Epithelial cell of prostate (primary cell): Measurements from ENCODE around the gene GALNT1.

ENCODE experiments used
- DNase-seq: peaks from one replicate; pipeline ENCODE4 v3.0.0-alpha.2; 2011; ENCODE audit warnings: low read depth, low spot score
- H3K27ac ChIP-seq: fragments of 450-650 bp; 2 replicates; pipeline ENCODE4 v1.5.1; 2017; ENCODE audit warnings: mild to moderate bottlenecking

Gene GALNT1

DNA sequence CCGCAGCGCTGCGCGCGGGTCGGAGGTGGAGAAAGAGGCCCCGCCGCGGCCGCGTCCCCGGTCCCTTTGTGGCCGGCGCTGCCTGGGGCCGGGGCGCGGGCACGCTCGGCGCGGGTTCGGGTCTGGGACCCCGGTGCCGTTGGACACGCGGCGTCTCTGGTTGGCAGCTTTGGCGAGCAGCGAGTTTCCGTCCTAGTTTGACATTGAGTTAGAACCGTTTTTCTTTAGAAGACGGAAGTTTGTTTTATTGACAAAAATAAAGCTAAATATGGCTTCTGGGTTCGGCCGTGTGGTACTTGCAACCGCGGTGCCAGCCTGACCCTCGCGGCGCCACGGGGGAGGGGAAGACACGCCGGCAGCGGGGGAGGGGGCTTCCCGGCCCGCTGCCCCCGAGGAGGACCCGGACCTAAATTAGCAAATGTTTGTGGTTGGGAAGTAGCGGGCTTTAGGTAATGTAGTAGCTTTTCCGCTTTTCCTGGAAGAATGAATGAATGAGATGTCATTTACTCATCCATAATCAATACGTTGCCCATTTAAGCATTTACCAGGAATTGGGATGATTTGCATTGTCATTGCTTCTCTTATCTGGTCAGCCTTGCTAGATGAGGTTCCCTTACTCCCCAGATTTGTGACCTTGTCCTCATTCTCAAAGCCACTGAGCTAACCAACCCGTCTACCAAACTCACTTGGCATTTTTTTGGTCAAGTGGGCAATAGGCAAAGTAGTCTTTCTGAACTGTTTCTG is 530 bp downstream of the GALNT1 start:
- DNase-seq: no peak
- H3K27ac ChIP-seq: peak overlapping the region; percentile 22

DNA sequence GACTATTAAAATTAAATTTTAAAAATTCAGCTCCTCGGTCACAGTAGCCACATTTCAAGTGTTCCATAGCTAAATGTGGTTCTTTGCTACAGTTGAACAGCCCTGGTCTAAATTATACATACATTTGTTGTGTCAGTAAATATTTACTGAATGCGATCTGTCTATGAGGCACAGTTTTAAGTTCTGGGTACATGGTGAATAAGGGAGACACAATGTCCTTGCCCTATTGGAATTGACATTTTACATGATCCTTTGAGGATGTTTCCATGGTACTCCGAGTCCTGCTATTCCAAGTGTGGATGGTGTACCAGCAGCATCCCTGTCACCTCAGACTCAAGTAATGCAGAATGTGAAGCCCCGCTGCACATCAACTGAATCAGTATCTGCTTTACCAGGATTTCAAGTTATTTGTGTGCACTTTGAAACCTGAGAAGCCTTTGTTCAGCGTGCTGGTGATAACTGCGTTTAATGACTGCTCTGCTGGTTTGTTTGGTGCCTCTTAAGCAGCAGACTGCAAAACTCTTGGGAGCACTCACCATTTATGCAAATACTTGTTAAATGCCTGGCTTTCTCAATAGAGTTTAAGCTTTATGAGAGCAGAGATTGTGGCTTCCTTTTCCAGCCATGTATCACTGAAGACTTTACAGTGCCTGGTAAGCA is 1.5 kb downstream of the GALNT1 start:
- H3K27ac ChIP-seq: no peak overlapping the region
- DNase-seq: no peak

DNA sequence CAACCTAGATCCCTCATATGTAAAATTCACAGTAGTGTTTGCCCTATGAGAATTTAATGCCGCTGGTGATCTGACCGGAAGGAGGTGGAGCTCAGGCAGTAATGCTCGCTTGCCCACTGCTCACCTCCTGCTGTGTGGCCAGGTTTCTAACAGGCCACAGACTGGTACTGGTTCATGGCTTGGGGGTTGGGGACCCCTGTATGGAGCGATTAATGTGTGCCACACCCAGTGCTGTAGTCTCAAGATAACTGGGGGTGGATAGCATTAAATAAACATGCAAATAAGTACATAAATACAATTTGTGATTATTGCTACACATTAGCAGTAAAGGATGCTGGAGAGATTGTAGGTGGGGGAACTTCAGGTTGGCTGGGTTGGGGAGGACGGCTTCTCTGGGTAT is 3.2 kb downstream of the GALNT1 start:
- DNase-seq: no peak
- H3K27ac ChIP-seq: no peak overlapping the region

DNA sequence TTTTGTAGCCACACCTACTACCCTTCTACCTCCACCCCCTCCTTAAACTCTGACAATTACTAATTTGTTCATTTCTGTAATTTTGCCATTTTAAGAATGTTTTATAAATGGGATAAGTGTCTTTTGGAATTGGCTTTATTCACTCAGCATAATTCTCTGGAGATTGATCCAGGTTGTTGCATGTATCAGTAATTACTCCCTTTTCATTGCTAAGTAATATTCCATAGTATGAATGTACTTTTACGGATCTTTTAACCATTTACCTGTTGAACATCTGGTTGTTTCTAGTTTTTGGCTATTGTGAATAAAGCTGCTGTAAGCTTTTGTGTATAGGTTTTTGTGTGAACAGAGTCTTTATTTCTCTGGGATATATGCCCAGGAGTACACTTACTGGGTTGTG is 4.1 kb downstream of the GALNT1 start:
- no peak overlapping the region for H3K27ac ChIP-seq
- no peak for DNase-seq

DNA sequence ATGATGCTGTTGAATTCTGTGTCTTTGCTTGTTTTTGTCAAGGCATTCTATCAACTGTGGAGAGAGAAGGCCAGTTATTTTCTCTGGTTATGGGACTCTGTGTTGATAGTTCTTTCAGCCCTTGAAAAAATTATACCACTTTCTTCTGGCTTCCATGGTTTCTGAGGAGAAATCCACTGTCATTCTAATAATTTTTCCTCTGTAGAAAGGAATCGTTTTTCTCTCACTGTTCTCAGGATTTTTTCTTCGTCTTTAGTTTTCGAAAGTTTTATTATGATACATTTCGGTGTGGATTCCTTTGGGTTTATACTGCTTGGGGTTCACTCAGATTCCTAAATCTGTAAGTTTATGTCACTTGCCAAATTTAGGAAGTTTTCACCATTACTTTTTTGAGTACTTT is 6.6 kb downstream of the GALNT1 start:
- no peak overlapping the region for H3K27ac ChIP-seq
- DNase-seq: no peak

DNA sequence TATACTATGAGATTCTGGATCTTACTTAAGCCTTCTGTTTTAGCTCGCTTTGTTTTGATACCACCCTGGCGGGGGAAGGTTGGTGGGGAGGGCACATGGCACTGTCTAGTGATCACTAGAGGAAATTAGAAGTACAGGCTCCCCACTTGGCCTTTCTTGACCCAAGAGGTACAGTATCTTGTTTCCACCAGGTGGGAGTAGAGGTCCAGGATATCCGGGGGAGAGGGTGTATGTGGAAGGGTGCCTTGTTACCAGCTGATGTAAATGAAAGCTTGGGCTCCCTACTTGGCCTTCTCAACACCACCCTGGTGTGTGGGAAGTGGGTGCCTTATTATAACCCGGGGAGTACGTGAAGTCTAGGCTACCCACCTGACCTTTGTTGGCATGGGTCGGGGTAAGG is 7.5 kb downstream of the GALNT1 start:
- no peak overlapping the region for H3K27ac ChIP-seq
- no peak for DNase-seq

DNA sequence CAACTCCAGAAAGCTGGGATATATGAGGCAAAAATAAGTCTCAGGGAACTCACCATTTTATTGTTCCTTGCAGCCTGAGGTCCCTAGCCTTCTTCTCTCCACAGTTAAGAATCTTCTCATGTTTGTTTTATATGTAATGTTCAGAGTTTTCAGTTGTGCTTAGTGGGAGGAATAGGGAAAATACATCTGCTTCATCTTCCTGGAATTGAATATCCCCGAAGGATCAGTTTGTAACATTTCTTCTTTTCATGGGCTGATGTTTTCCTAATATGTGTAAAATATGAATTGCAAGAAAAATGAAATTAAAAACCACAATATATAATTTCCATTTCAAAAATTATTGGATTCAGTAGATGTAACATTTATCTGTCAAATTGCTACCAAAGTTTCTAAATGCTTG is 8.0 kb downstream of the GALNT1 start:
- no peak overlapping the region for H3K27ac ChIP-seq
- no peak for DNase-seq

DNA sequence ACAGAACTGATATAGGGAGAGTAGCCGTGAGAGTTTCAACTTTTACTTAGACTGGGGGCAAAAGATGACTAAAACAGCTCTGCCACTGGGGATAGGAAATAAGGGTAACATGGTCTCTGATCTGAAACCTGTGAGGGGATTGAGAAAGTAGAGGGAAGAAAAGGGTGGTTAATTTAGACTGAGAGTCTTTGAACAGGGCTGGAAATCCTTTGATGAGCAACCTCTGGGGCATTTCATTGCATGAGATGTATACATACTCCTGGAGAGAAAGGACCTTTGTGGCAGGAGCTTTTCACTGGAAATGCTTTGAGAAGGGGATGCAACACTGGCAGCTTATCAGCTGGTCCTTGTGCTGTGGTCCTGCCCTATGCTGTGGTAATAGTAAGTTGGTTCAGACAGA is 9.4 kb downstream of the GALNT1 start:
- H3K27ac ChIP-seq: no peak overlapping the region

DNA sequence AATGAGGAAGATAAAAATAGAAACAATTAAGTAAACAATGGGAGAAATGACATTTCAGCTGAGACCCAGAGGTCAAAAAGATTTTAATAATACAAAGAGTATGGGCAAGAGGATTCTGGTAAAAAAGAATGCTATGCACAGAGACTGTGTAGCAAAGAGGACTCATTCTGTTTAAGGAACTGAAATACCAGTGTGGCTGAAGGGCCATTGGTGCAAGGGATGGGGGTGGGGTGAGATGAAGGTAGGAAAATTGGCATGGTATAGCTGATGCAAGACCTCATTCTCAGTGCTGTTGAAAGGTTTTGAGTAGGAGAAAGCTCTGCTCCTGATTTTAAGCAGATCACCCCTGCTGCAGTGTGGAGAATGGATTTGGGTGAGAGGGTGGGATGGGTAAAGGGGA is 10.8 kb downstream of the GALNT1 start:
- no peak overlapping the region for H3K27ac ChIP-seq
- no peak for DNase-seq

More for the DNA sequence above, 9.4 kb downstream of the GALNT1 start:
- DNase-seq: no peak

DNA sequence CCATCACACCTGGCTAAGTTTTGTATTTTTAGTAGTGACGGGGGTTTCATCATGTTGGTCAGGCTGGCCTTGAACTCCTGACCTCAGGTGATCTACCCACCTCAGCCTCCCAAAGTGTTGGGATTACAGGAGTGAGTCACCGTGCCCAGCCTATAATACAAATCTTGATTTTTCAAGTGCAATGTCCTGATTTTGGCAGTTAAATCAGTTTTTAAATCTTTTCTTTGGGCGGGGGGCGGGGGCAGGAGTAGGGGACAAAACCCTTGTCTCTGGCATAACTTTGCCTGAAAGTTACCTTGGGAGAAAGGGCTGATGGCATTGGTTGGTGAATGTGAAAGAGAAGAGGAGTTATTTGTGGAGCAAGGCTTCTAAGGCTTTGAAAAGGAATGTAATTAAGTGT is 12.3 kb downstream of the GALNT1 start:
- H3K27ac ChIP-seq: no peak overlapping the region
- DNase-seq: no peak

DNA sequence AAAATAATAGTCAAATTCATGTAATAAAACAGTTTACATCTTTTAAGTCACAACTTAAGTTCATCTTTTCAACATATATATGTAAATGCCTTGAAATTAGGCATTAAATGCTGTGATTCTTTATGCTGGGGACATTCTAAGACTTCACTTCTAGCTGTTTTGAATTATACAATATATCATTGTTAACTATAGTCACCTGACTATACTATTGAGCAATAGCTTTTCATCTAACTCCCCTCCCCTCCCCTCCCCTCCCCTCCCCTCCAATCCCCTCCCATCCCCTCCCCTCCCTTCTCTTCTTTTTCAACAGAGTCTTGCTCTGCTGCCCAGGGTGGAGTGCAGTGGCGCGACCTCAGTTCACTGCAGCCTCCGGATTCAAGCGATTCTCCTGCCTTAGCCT is 16.2 kb downstream of the GALNT1 start:
- no peak for DNase-seq
- H3K27ac ChIP-seq: no peak overlapping the region

DNA sequence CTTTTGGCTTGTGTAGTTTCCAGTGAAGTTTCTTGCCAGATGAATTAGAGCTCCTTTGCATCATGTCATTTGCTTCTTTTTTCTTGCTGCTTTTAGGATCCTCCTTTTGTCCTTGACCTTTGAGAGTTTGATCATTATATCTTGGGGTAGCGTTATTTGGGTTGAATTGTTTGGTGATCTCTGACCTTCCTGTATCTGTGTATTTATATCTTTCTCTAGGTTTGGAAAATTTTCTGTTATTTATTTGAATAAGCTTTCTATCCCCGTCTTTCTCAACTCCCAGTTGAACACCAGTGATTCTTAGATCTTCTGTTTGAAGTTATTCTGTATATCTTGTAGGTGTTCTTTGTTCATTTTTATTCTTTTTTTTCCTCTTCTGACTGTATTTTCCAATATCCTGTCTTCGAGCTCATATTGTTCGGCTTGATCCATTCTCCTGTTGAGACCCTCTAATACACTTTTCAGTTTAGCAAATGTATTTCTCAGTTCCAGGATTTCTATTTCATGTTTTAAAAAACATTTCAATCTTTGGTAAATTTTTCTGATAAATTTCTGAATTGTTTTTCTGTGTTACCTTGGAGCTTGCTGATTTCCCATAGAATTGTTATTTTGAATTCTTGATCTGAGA is 20.8 kb downstream of the GALNT1 start:
- DNase-seq: no peak
- H3K27ac ChIP-seq: no peak overlapping the region

DNA sequence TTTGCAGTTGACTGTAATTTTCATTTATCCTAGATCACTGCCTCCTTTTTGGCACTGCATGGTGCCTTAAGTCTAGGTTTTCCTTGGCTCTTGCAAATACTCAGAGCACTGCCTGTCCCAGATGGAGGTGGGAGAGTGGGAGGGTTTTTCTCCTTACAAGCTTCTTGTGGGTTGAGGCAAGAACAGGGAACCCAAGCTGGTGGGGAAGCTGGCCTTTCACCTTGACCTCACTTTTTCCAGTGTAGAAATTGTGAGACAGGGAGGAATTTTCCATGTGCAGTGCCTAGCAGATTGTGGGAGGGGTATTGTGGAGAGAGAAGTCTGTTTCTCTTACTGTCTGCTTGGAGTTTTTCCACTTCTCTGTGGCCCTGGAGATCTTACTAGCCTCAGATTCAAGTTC is 21.5 kb downstream of the GALNT1 start:
- no peak overlapping the region for H3K27ac ChIP-seq
- DNase-seq: no peak

DNA sequence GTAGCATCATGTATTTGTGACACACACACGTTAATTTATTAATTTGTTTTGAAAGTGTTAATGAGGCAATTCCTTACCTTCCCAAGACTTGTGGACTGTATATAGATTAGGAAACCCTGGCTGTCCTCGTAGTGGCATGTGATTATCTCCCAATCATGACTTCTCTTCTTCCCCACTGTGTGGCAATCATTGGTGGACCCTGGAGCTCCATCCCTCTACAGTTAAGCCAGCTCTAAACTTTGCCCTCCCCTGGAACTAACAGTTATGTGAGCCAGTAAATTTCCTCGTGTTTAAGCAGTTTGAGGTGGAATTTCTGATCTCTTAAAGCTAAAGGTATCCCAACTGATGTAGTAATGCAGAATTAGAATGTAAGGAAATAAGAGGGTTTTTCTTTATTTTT is 22.0 kb downstream of the GALNT1 start:
- no peak for DNase-seq
- H3K27ac ChIP-seq: no peak overlapping the region

DNA sequence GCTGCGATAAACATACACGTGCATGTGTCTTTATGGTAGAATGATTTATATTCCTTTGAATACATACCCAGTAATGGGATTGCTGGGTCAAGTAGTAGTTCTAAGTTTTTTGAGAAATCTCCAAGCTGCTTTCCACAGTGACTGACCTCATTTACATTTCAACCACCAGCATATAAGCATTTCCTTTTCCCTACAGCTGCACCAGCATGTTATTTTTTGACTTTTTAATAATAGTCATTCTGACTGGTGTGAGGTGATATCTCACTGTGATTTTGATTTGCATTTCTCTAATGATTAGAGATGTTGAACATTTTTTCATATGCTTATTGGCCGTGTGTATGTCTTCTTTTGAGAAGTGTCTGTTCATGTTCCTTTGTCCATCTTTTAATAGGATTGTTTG is 22.8 kb downstream of the GALNT1 start:
- DNase-seq: no peak
- H3K27ac ChIP-seq: no peak overlapping the region

DNA sequence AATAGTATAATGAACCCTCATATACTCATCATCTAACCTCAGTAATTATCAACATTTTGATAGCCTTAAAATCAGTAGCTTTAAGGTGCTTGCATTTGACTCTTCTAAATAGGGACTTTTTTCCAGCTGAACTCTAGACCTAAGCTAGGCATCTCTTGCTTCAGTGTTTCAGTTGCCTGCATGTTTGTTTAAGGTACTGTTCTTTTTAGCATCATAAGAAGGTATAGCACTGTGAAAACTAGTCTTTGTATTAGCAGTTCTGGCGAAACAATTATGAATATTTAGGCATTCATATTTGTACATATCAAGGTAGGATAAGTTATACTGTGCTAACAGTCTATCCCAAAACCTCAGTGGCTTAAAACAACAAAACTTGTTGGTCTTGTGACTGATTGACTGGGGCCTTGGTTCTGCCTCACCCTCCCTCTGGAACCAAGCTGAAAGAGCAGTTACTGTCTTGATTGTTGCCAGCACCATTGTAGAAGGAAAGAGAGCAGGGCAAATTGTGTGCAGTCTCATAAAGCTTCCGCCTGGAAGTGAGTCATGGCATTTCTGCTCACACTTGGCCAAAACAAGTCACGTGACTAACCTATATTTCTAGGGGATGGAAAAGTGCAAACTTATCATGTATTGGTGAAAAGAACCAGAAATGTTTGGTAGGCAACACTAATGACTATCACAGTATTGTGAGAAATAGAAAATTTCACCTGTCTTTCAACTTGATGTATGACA is 24.3 kb downstream of the GALNT1 start:
- DNase-seq: no peak
- H3K27ac ChIP-seq: peak overlapping the region; percentile 39

DNA sequence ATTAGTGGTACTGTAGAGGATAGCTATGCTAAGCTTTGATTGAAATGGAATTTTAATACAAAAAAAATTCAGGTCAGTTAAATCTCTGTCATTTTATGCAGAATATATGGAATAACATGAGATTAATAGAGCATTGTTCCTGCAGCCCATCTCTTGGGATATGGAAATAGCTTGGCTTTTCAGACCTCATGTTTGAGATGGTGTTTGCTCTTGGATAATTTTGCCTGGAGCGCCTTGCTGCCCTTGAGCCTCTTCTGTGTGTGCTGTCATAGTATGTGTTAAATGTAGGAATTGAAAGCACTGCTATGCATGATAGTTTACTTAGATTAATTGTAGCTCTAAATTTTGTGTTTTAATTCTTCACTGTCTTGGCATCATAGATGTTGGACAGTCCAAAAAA is 27.7 kb downstream of the GALNT1 start:
- DNase-seq: no peak
- H3K27ac ChIP-seq: no peak overlapping the region

DNA sequence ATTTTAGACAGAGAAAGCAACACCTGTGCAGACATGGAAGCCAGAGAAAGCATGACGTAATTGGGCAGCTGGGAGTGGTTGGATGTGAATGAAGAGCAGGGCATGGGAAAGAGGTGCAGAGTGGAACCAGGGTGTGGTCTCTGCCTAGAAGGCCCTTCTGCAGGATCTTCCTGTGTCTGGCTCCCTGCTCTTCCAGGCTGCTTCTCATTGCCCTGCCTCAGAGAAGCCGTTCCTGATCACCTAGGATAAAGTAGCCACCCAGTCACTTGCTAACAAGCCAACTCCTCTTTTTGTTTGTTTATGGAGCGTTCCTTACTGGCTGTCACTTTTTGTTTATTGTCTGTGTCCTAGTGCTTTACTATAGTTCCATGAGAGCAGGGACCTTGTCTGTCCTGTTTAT is 28.5 kb downstream of the GALNT1 start:
- no peak for DNase-seq
- H3K27ac ChIP-seq: no peak overlapping the region

DNA sequence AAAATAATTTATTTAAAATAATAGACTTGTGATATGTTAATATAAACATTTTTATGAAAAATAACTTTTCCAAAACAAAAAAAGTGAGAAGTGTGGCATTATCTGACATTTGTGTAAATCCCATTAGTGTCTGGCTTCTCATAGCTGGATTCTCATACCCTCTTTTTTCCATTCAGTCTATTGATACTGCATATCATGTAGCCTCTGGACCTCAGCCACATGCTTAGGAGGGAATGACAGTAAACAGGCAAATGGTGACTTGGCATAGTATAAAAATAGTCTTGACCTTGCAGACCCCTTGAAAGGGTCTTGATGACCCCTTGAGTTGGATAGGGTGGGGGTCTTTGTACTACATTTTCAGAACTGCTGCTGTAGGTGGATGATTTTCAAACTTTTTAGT is 29.2 kb downstream of the GALNT1 start:
- DNase-seq: no peak
- no peak overlapping the region for H3K27ac ChIP-seq

DNA sequence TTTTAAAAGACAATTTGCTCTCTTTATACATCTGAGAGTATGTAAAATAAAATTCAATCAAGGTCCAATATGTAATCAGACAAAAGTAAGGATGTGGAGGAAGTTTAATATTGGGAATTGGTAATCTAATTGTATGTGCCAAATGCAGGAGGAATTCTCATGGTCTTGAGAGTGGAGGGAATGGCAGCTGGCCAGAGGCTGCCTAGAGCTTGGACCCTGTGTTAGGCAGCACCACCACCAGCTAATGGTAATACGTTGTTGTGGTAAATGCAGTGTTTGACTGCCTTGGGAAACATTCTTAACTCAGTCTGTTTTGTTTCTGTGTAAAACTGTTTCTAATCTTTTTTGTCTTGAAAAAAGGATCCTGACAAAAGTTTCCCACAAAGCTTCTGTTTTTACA is 30.0 kb downstream of the GALNT1 start:
- no peak for DNase-seq
- H3K27ac ChIP-seq: no peak overlapping the region

DNA sequence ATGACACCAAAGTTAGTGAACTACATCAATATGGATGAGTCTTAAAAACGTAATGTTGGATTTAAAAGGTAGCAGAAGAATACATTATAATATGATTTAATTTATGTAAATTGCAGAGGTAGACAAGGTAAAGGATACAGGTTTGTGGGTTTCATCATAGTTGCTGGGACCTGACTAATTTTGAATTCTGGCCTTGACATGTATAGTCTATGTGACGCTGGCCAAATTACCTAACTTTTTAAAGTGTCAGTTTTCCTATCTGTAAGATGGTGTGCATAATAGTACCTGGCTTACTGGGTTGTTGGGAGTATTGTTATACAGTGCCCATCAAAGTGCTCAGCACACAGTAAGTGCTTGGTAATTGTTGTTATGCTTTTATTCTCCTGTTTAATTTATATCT is 34.5 kb downstream of the GALNT1 start:
- peak overlapping the region; percentile 87 for H3K27ac ChIP-seq
- no peak for DNase-seq
